Measurements from ENCODE around the gene ZNF341.

The ZNF341 gene

DNA sequence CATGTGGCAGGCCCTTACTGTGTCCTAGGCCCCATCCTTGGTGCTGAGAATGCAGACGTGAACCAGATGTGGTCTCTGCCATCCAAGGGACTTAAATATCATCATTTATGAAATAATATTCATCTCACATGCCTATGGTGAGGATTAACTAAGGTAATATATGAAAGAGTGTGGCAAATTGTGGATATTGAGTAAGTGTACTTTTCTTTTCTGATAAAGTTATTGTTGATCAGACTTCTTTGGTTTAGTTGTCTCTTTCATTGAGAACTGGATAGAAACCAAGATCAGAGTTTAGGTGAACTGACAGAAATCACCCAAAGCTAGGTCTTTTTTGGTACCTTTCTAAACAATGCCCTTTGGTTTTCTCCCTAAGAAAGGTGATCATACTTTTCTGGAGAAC, 84.4 kb downstream of the ZNF341 start:
- in situ Hi-C loops (cut with MboI; ENCODE audit: low sequenced_read_pairs, unreplicated experiment): no loop called here
- TF ChIP-seq, protein P1, sequence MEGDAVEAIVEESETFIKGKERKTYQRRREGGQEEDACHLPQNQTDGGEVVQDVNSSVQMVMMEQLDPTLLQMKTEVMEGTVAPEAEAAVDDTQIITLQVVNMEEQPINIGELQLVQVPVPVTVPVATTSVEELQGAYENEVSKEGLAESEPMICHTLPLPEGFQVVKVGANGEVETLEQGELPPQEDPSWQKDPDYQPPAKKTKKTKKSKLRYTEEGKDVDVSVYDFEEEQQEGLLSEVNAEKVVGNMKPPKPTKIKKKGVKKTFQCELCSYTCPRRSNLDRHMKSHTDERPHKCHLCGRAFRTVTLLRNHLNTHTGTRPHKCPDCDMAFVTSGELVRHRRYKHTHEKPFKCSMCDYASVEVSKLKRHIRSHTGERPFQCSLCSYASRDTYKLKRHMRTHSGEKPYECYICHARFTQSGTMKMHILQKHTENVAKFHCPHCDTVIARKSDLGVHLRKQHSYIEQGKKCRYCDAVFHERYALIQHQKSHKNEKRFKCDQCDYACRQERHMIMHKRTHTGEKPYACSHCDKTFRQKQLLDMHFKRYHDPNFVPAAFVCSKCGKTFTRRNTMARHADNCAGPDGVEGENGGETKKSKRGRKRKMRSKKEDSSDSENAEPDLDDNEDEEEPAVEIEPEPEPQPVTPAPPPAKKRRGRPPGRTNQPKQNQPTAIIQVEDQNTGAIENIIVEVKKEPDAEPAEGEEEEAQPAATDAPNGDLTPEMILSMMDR (IDR thresholded peaks at IDR 0.05; ENCODE audit: borderline replicate concordance, control extremely low read depth, extremely low read depth, insufficient read depth, missing control alignments): no peak

GRCh38 chr20:33817411-33817810, 85.6 kb downstream of the ZNF341 start:
- in situ Hi-C loops (cut with MboI; ENCODE audit: low sequenced_read_pairs, unreplicated experiment): no loop called here
- DNase-seq (ENCODE audit: low spot score): no peak
- TF ChIP-seq, protein P1 (IDR thresholded peaks at IDR 0.05; ENCODE audit: borderline replicate concordance, control extremely low read depth, extremely low read depth, insufficient read depth, missing control alignments): no peak

More for the DNA sequence above, 84.4 kb downstream of the ZNF341 start:
- no peak for DNase-seq (ENCODE audit: low spot score)

- in situ Hi-C loops (cut with MboI; ENCODE audit: low sequenced_read_pairs, unreplicated experiment): no loop called here
- no peak for DNase-seq (ENCODE audit: low spot score)
Measured at GRCh38 chr20:33819456-33819855, 87.7 kb downstream of the ZNF341 start.

DNA sequence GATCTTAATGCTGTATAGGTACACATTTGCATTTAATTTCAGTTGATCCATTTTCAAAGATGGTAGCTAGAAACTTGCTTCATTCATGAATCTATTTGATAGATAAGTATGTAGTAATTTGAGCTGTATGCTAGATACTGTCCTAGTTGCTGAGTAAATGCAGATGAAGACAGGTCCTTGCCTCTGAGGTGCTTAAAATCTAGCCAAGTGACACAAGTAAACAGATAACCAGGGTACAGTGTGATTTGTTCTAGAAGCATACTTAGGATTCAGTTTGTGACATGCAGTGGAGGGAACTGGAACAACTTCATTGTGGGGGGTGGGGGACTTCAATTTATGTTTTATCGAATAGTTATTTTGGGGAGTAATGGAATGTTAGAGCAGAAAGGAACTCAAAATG, 88.6 kb downstream of the ZNF341 start:
- in situ Hi-C loops (cut with MboI; ENCODE audit: low sequenced_read_pairs, unreplicated experiment): no loop called here
- TF ChIP-seq, protein P1 (IDR thresholded peaks at IDR 0.05; ENCODE audit: borderline replicate concordance, control extremely low read depth, extremely low read depth, insufficient read depth, missing control alignments): no peak

More at GRCh38 chr20:33819456-33819855, 87.7 kb downstream of the ZNF341 start:
- TF ChIP-seq, protein P1 (IDR thresholded peaks at IDR 0.05; ENCODE audit: borderline replicate concordance, control extremely low read depth, extremely low read depth, insufficient read depth, missing control alignments): no peak

DNA sequence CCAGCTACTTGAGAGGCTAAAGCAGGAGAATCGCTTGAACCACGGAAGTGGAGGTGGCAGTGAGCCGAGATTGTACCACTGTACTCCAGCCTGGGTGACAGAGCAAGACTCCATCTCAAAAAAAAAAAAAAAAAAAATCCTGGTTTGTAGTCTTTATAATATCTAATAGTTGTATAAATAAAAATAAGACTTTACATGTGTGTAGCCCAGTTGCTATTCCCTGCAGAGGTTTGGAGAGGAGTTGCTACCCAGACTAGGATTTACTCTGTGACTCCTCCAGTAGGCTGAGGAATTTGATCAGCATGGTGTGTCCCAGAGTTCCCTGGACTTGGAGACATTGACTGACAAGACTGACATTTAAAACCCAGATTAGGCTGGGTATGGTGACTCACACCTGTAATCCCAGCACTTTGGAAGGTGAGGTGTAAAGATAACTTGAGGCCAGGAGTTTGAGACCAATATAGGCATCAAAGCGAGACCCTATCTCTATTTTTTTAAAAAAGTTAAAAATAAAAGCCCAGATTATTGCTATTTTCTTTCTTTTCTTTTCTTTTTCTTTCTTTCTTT, 89.6 kb downstream of the ZNF341 start:
- in situ Hi-C loops (cut with MboI; ENCODE audit: low sequenced_read_pairs, unreplicated experiment): no loop called here
- TF ChIP-seq, protein P1 (IDR thresholded peaks at IDR 0.05; ENCODE audit: borderline replicate concordance, control extremely low read depth, extremely low read depth, insufficient read depth, missing control alignments): no peak
- no peak for DNase-seq (ENCODE audit: low spot score)

More for the DNA sequence above, 88.6 kb downstream of the ZNF341 start:
- DNase-seq (ENCODE audit: low spot score): no peak

DNA sequence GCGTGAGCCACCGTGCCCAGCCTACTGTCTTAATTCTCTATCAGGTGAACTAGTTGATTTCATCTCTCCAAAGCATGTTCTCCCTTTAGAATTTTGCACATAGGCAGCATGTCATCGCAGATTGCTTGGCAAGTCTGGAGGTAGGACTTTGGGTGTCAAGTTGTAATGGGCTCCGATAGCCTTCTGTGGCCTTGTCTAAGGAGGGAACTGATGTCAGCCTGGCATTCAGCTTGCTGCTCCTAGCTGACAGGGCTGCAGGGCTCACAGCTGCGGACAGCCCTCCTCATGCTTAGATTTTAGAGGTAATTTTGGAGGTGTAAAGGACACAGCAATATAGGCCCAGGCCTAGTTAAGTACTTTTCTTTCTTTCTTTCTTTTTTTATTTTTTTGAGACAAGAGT, 90.6 kb downstream of the ZNF341 start:
- DNase-seq (ENCODE audit: low spot score): no peak

More for the DNA sequence above, 90.6 kb downstream of the ZNF341 start:
- TF ChIP-seq, protein P1 (IDR thresholded peaks at IDR 0.05; ENCODE audit: borderline replicate concordance, control extremely low read depth, extremely low read depth, insufficient read depth, missing control alignments): no peak
- in situ Hi-C loops (cut with MboI; ENCODE audit: low sequenced_read_pairs, unreplicated experiment): no loop called here
